Fibroblast of lung (primary cell): ENCODE measurements around the gene FBXL17.

Experiments used
- EZH2 ChIP-seq: IDR thresholded peaks from 2 replicates; pipeline ENCODE4 v1.5.1; 2012; ENCODE audit warnings: low read length, control low read depth, mild to moderate bottlenecking; ENCODE audit errors: missing control alignments
- TF ChIP-seq, protein P1 (sequence below), 2 donors: IDR thresholded peaks in 1 of 2; conservative IDR thresholded peaks in 1 of 2; 1 replicate in 1 of 2; 2 replicates in 1 of 2; pipeline ENCODE4 v1.5.1; 2011 to 2012; ENCODE audit warnings: low read length in 2 of 2, control low read depth in 1 of 2, inconsistent platforms in 1 of 2, low read depth in 1 of 2, mild to moderate bottlenecking in 1 of 2

DNA sequence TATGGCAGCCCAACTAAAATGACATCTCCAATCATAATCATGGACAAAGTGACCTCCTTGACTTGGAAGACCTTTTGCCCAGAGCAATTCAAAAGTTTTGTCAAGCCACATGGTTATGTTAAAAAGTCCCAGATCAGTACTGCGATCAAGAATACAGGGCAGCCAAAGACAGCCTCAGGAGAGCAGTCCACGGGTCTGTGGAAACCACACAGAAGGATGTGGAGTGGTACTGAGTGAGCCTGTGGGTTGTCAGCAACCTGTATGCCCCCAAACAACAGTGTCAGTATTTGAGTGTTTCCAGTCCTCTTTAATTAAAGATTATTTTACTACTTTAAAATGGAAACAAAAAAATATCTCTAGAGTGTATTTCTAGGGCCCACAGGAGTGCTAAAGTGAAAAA lies 365.8 kb downstream of the FBXL17 start:
- TF ChIP-seq, protein P1, sequence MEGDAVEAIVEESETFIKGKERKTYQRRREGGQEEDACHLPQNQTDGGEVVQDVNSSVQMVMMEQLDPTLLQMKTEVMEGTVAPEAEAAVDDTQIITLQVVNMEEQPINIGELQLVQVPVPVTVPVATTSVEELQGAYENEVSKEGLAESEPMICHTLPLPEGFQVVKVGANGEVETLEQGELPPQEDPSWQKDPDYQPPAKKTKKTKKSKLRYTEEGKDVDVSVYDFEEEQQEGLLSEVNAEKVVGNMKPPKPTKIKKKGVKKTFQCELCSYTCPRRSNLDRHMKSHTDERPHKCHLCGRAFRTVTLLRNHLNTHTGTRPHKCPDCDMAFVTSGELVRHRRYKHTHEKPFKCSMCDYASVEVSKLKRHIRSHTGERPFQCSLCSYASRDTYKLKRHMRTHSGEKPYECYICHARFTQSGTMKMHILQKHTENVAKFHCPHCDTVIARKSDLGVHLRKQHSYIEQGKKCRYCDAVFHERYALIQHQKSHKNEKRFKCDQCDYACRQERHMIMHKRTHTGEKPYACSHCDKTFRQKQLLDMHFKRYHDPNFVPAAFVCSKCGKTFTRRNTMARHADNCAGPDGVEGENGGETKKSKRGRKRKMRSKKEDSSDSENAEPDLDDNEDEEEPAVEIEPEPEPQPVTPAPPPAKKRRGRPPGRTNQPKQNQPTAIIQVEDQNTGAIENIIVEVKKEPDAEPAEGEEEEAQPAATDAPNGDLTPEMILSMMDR (conservative IDR thresholded peaks at IDR 0.05 in 1 of 2, IDR thresholded peaks at IDR 0.05 in 1 of 2; ENCODE audit: low read depth in 1 of 2, low read length in 2 of 2), result no peak
- no peak for TF ChIP-seq EZH2
